Esophagus squamous epithelium (tissue), 4 donors: ENCODE results near the gene ING3.

Source experiments
- CTCF ChIP-seq, 6 experiments: fragments of 450-650 bp in 4 of 6; fragments of 200-600 bp in 2 of 6; sonication (generic) in 2 of 6; IDR thresholded peaks; one replicate each; pipeline ENCODE4 v1.5.1; 2016 to 2019; ENCODE audit warnings: antibody characterized with exemption in 6 of 6, mild to moderate bottlenecking in 4 of 6, moderate library complexity in 4 of 6
- POLR2A ChIP-seq, 4 donors: fragments of 450-650 bp; IDR thresholded peaks; one replicate each; pipeline ENCODE4 v1.6.1; 2017; ENCODE audit warnings: antibody characterized with exemption in 4 of 4, mild to moderate bottlenecking in 4 of 4, moderate library complexity in 3 of 4

- TF ChIP-seq CTCF (IDR thresholded peaks at IDR 0.05): no peak
- TF ChIP-seq POLR2A (IDR thresholded peaks at IDR 0.05): no peak
Measured at GRCh38 chr7:120960714-120961113, 10.1 kb downstream of the ING3 start.
